Measurements from ENCODE around the gene AVL9.

The AVL9 gene

DNA sequence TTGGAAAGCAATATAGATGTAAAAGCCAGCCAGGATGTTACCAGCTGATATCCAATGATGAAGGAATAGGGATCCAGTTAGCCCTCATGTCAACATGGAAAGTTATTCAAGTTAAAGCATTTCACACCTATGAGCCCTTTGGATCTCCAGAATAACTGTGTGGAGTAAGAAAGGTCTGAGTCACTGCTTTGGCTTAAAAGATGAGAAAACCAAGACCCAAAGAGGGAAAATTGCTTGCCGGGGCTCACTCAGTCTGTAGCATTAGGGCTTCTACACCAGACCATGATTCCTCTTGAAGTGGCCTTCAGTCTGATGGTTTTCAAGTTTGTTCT is 17.7 kb upstream of the AVL9 start:
- Histone ChIP-seq H3K27me3 (ENCODE audit: insufficient read depth, poor library complexity, severe bottlenecking) (no peaks in the 10 kb centered on the region), H3K4me3 (replicated peaks; ENCODE audit: insufficient read depth, low read length) (no peak overlapping the region), H3K27ac (replicated peaks) (no peak overlapping the region)
- TF ChIP-seq SPI1 (IDR thresholded peaks at IDR 0.05; ENCODE audit: borderline replicate concordance, low read depth) (no peak), POLR2AphosphoS5 (IDR thresholded peaks at IDR 0.05; ENCODE audit: low read depth) (no peak), GABPA (IDR thresholded peaks at IDR 0.05; ENCODE audit: low read depth) (no peak)
- TF ChIP-seq, protein P1, sequence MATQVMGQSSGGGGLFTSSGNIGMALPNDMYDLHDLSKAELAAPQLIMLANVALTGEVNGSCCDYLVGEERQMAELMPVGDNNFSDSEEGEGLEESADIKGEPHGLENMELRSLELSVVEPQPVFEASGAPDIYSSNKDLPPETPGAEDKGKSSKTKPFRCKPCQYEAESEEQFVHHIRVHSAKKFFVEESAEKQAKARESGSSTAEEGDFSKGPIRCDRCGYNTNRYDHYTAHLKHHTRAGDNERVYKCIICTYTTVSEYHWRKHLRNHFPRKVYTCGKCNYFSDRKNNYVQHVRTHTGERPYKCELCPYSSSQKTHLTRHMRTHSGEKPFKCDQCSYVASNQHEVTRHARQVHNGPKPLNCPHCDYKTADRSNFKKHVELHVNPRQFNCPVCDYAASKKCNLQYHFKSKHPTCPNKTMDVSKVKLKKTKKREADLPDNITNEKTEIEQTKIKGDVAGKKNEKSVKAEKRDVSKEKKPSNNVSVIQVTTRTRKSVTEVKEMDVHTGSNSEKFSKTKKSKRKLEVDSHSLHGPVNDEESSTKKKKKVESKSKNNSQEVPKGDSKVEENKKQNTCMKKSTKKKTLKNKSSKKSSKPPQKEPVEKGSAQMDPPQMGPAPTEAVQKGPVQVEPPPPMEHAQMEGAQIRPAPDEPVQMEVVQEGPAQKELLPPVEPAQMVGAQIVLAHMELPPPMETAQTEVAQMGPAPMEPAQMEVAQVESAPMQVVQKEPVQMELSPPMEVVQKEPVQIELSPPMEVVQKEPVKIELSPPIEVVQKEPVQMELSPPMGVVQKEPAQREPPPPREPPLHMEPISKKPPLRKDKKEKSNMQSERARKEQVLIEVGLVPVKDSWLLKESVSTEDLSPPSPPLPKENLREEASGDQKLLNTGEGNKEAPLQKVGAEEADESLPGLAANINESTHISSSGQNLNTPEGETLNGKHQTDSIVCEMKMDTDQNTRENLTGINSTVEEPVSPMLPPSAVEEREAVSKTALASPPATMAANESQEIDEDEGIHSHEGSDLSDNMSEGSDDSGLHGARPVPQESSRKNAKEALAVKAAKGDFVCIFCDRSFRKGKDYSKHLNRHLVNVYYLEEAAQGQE (IDR thresholded peaks at IDR 0.05; ENCODE audit: insufficient replicate concordance, low read depth), result no peak
- TF ChIP-seq, protein P2, sequence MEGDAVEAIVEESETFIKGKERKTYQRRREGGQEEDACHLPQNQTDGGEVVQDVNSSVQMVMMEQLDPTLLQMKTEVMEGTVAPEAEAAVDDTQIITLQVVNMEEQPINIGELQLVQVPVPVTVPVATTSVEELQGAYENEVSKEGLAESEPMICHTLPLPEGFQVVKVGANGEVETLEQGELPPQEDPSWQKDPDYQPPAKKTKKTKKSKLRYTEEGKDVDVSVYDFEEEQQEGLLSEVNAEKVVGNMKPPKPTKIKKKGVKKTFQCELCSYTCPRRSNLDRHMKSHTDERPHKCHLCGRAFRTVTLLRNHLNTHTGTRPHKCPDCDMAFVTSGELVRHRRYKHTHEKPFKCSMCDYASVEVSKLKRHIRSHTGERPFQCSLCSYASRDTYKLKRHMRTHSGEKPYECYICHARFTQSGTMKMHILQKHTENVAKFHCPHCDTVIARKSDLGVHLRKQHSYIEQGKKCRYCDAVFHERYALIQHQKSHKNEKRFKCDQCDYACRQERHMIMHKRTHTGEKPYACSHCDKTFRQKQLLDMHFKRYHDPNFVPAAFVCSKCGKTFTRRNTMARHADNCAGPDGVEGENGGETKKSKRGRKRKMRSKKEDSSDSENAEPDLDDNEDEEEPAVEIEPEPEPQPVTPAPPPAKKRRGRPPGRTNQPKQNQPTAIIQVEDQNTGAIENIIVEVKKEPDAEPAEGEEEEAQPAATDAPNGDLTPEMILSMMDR (IDR thresholded peaks at IDR 0.05; ENCODE audit: insufficient read depth, low read length), result no peak
- no peak for DNase-seq (ENCODE audit: low read depth in 1 of 2, low spot score in 1 of 2)

DNA sequence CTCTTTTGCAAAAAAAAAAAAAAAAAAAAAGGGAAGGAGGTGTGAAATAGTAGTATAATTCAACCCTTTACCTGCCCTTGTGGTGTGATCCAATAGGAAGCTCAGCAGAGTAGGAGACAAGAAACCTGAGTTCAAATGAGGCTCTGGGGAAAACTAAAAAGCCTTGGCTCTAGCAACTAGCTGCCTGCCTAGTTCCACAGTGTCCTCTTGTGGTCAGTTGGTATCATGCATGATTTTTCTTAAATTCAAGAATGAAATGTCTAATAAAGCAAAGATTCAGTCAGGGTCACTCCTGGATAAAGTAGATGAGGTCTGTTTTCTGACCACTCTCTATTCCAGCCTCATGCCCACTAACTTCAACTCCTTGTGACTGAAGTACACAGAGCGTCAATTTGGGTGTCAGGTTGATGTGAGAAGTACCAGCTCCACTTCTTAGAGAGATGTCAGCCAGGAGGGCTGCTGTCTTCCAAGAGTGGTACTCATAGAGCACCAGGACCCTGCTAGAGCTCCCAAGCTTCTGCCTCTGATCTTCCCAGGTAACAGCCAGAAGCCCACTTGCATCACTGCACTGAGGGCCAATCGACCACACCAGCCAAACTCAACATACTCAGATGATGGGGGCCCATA is 15.6 kb upstream of the AVL9 start:
- H3K27ac ChIP-seq (replicated peaks), result no peak overlapping the region
- H3K4me3 ChIP-seq (replicated peaks; ENCODE audit: insufficient read depth, low read length), result no peak overlapping the region
- DNase-seq (ENCODE audit: low read depth in 1 of 2, low spot score in 1 of 2), result peak in 1 of 2 experiments; percentile 42
- no peak for TF ChIP-seq POLR2AphosphoS5 (IDR thresholded peaks at IDR 0.05; ENCODE audit: low read depth)
- TF ChIP-seq, protein P2 (IDR thresholded peaks at IDR 0.05; ENCODE audit: insufficient read depth, low read length), result peak; percentile 89
- no peaks in the 10 kb centered on the region for H3K27me3 ChIP-seq (ENCODE audit: insufficient read depth, poor library complexity, severe bottlenecking)

DNA sequence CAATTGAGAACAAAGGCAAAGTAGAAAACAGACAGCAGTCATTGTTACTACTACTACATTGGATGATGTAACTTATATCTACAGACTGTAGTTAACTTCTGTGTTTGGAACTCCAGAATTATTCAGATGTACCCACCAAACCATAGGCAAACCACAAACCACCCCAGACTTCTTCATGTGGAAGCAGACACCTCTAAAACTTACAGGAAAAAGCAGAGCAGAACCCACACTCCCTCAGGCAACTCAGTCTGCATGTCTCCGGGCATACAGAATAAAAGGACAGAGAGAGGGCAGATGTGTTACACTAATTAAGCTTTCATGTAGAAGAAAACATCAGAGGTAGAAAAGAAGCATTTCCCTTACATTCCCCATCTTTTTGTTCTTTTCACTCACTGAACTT is 14.1 kb upstream of the AVL9 start:
- TF ChIP-seq, protein P2 (IDR thresholded peaks at IDR 0.05; ENCODE audit: insufficient read depth, low read length), result no peak
- TF ChIP-seq GABPA (IDR thresholded peaks at IDR 0.05; ENCODE audit: low read depth), result no peak
- TF ChIP-seq SPI1 (IDR thresholded peaks at IDR 0.05; ENCODE audit: borderline replicate concordance, low read depth), result no peak
- TF ChIP-seq, protein P1 (IDR thresholded peaks at IDR 0.05; ENCODE audit: insufficient replicate concordance, low read depth), result no peak
- no peak for TF ChIP-seq POLR2AphosphoS5 (IDR thresholded peaks at IDR 0.05; ENCODE audit: low read depth)
- Histone ChIP-seq H3K4me3 (replicated peaks; ENCODE audit: insufficient read depth, low read length) (no peak overlapping the region), H3K27ac (replicated peaks) (no peak overlapping the region), H3K27me3 (ENCODE audit: insufficient read depth, poor library complexity, severe bottlenecking) (no peaks in the 10 kb centered on the region)
- peak in 1 of 2 experiments; percentile 25 for DNase-seq (ENCODE audit: low read depth in 1 of 2, low spot score in 1 of 2)

DNA sequence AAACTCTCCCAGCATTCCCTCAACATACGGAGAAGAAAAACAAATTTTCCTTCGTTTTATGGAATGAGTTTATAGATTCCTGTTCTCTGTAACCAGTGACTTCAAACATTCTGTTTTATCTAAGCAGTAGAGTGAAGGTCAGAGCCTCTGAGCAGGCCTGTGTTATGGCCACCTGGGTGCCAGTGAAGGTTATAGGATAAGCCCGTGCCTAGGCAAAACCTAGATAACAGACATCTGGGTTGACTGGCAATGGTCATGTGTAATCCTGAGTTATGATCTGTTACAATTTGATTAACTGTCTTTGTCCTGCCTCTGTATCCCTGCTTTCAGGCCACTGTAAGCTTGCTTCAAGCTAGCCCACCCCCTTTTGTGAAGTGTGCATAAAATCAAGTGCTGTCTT is 13.4 kb upstream of the AVL9 start:
- TF ChIP-seq, protein P2 (IDR thresholded peaks at IDR 0.05; ENCODE audit: insufficient read depth, low read length), result no peak
- TF ChIP-seq, protein P1 (IDR thresholded peaks at IDR 0.05; ENCODE audit: insufficient replicate concordance, low read depth), result no peak
- TF ChIP-seq GABPA (IDR thresholded peaks at IDR 0.05; ENCODE audit: low read depth) (no peak), SPI1 (IDR thresholded peaks at IDR 0.05; ENCODE audit: borderline replicate concordance, low read depth) (no peak), POLR2AphosphoS5 (IDR thresholded peaks at IDR 0.05; ENCODE audit: low read depth) (no peak)
- Histone ChIP-seq H3K27me3 (ENCODE audit: insufficient read depth, poor library complexity, severe bottlenecking) (no peaks in the 10 kb centered on the region), H3K27ac (replicated peaks) (no peak overlapping the region), H3K4me3 (replicated peaks; ENCODE audit: insufficient read depth, low read length) (no peak overlapping the region)
- no peak for DNase-seq (ENCODE audit: low read depth in 1 of 2, low spot score in 1 of 2)
